GM12878 (cell line): ENCODE results near the gene MSX1. TPM values are rescaled to one million over a fixed set of nuclear protein-coding genes. Genes with fewer than 3 reads are reported as not detected.

ENCODE experiments used
- ATAC-seq: fragments of 200-7000 bp; cut with Tn5 transposase; 3 replicates; pipeline ENCODE4 v1.9.1; 2020; ENCODE audit warnings: mild to moderate bottlenecking, moderate library complexity
- BruUV-seq: library from RNA; stranded (reverse); fragments of 400-500 nt; replicated peaks from 2 replicates; lab custom pipeline; 2021; lab: Mats Ljungman, UMichigan
- CTCF ChIA-PET: fragments of 300-600 bp; sonication (Branson Sonifier 250); formaldehyde crosslinking; extraction: SDS; loops from one replicate; lab custom pipeline; 2021; ENCODE audit warnings: inconsistent platforms; lab: Yijun Ruan, JAX
- POLR2A ChIA-PET: fragments of 350-600 bp; formaldehyde crosslinking; extraction: SDS; loops from one replicate; lab custom pipeline; 2021; ENCODE audit warnings: inconsistent platforms; lab: Charles Lee
- RAD21 ChIA-PET: fragments of 300-600 bp; sonication (Branson Sonifier 250); formaldehyde crosslinking; loops from one replicate; lab custom pipeline; 2023; ENCODE audit warnings: antibody characterized with exemption; ENCODE audit not compliant: unreplicated experiment; lab: Charles Lee
- SMC1A ChIA-PET: fragments of 300-600 bp; sonication (Branson Sonifier 250); formaldehyde crosslinking; loops from one replicate; lab custom pipeline; 2023; ENCODE audit not compliant: unreplicated experiment, uncharacterized antibody; lab: Charles Lee
- DNase-seq: peaks from one replicate; pipeline ENCODE4 v3.0.0-alpha.2; 2011; ENCODE audit warnings: low read depth, low spot score
- FAIRE-seq: peaks from 3 replicates; lab custom pipeline; 2011; peaks lifted over from hg19 to GRCh38; lab: Jason Lieb, UNC
- H2AFZ ChIP-seq: 2 replicates; pipeline ENCODE4 v1.6.0; 2011; ENCODE audit warnings: low read depth, low read length, control low read depth; ENCODE audit not compliant: control insufficient read depth
- H3K27ac ChIP-seq: 2 replicates; pipeline ENCODE4 v1.5.1; 2011; ENCODE audit warnings: control low read depth; ENCODE audit not compliant: control insufficient read depth, insufficient read depth
- H3K27me3 ChIP-seq, 2 experiments: replicated peaks in 1 of 2; 2 replicates each; pipeline versions ENCODE4 v1.6.0 to v1.6.1; 2011; ENCODE audit warnings: low read length in 1 of 2; ENCODE audit not compliant: control insufficient read depth in 2 of 2, insufficient read depth in 2 of 2
- H3K36me3 ChIP-seq, 2 experiments: 2 replicates each; pipeline ENCODE4 v1.5.1; 2011; ENCODE audit warnings: low read length in 1 of 2; ENCODE audit not compliant: control insufficient read depth in 2 of 2, insufficient read depth in 2 of 2
- H3K4me1 ChIP-seq: 2 replicates; pipeline ENCODE4 v1.6.1; 2011; ENCODE audit warnings: mild to moderate bottlenecking, low read length, moderate library complexity, mixed read lengths; ENCODE audit not compliant: control insufficient read depth, insufficient read depth
- H3K4me2 ChIP-seq: 2 replicates; pipeline ENCODE4 v1.6.0; 2011; ENCODE audit warnings: control low read depth; ENCODE audit not compliant: control insufficient read depth, insufficient read depth
- H3K4me3 ChIP-seq: fragments of 200-600 bp; sonication (generic); 2 replicates; pipeline ENCODE4 v1.5.1; 2016
- H3K79me2 ChIP-seq: 2 replicates; pipeline ENCODE4 v1.6.0; 2011; ENCODE audit warnings: low read length; ENCODE audit not compliant: control insufficient read depth, insufficient read depth
- H3K9ac ChIP-seq: 2 replicates; pipeline ENCODE4 v1.8.0; 2011; ENCODE audit warnings: low read length, control low read depth, mixed read lengths; ENCODE audit not compliant: control insufficient read depth, insufficient read depth
- H3K9me3 ChIP-seq: replicated peaks from 3 replicates; pipeline ENCODE4 v1.5.1; 2011; ENCODE audit warnings: mild to moderate bottlenecking, low read length; ENCODE audit not compliant: control insufficient read depth, insufficient read depth
- H4K20me1 ChIP-seq: 2 replicates; pipeline ENCODE4 v1.6.0; 2011; ENCODE audit not compliant: control insufficient read depth, insufficient read depth
- ATF7 ChIP-seq: fragments of 450-650 bp; IDR thresholded peaks from 2 replicates; pipeline ENCODE4 v1.6.1; 2016; ENCODE audit warnings: low read depth, mild to moderate bottlenecking
- BCL11A ChIP-seq: IDR thresholded peaks from 2 replicates; pipeline ENCODE4 v1.6.1; 2011; ENCODE audit warnings: low read depth, low read length
- DPF2 ChIP-seq: fragments of 450-650 bp; IDR thresholded peaks from 2 replicates; pipeline ENCODE4 v1.6.1; 2017; ENCODE audit warnings: mild to moderate bottlenecking
- HCFC1 ChIP-seq: fragments of 150-350 bp; IDR thresholded peaks from 2 replicates; pipeline ENCODE4 v1.6.1; 2014; ENCODE audit warnings: low read length
- JUND ChIP-seq: IDR thresholded peaks from 2 replicates; pipeline ENCODE4 v1.6.1; 2012; ENCODE audit warnings: low read depth, mild to moderate bottlenecking, low read length, improper control_type of control experiment, moderate library complexity
- MEF2B ChIP-seq: fragments of 450-650 bp; IDR thresholded peaks from 2 replicates; pipeline ENCODE4 v1.6.1; 2018; ENCODE audit warnings: mild to moderate bottlenecking, moderate library complexity; ENCODE audit not compliant: partially characterized antibody, poor library complexity, severe bottlenecking
- NR2C2 ChIP-seq: IDR thresholded peaks from 2 replicates; pipeline ENCODE4 v1.6.1; 2011; ENCODE audit warnings: borderline replicate concordance, low read depth; ENCODE audit not compliant: control insufficient read depth, insufficient read length
- RAD51 ChIP-seq: fragments of 450-650 bp; IDR thresholded peaks from 2 replicates; pipeline ENCODE4 v1.6.1; 2016; ENCODE audit warnings: moderate library complexity, mild to moderate bottlenecking, inconsistent platforms
- RB1 ChIP-seq: fragments of 450-650 bp; formaldehyde crosslinking; IDR thresholded peaks from 2 replicates; pipeline ENCODE4 v1.6.1; 2017; ENCODE audit warnings: mild to moderate bottlenecking, borderline replicate concordance
- YY1 ChIP-seq: IDR thresholded peaks from 2 replicates; pipeline ENCODE4 v1.6.1; 2011; ENCODE audit warnings: low read depth, mild to moderate bottlenecking, low read length
- ZNF274 ChIP-seq: IDR thresholded peaks from one replicate; pipeline ENCODE4 v1.8.0; 2011; ENCODE audit not compliant: insufficient read length, insufficient read depth
- ZNF687 ChIP-seq: fragments of 450-650 bp; IDR thresholded peaks from 2 replicates; pipeline ENCODE4 v1.6.1; 2017; ENCODE audit warnings: mild to moderate bottlenecking, moderate library complexity
- WGBS: methylation state at CpG from one replicate; pipeline ENCODE4 v1.1.6; 2016; ENCODE audit warnings: low lambda C conversion rate; ENCODE audit not compliant: insufficient replicate concordance, insufficient coverage; ENCODE audit errors: missing lambda C conversion rate; 5-methylcytosine and 5-hydroxymethylcytosine counted together
- in situ Hi-C: fragments of 300-500 bp; cut with MboI; formaldehyde crosslinking; loops from 9 replicates; pipeline ENCODE4 v1.14.3; 2018; ENCODE audit warnings: mixed read lengths
- intact Hi-C: fragments of 100-400 bp; cut with micrococcal nuclease; formaldehyde crosslinking; loops from one replicate; pipeline ENCODE4 v1.14.2; 2022; ENCODE audit not compliant: unreplicated experiment
- polyA plus RNA-seq, 11 experiments: library from polyadenylated mRNA; depleted of rRNA in 4 of 11; unstranded in 6 of 11; stranded (reverse) in 5 of 11; fragments of >200 nt; fragmentation: Nextera tagmentation in 4 of 11; fragmentation: Illumina TruSeq in 1 of 11; extraction: Ambion mirVana in 4 of 11; extraction: Trizol in 1 of 11; gene quantifications; 1 replicate in 1 of 11; 2 replicates in 10 of 11; pipeline versions ENCODE4 v1.2.1 to v1.2.3, GENCODE V29; 2011 to 2016; ENCODE audit warnings: inconsistent platforms in 2 of 11, missing spikeins in 2 of 11, low read depth in 1 of 11
- total RNA-seq, 4 experiments: library from RNA; depleted of rRNA in 3 of 4; stranded (reverse); fragments of >200 nt in 3 of 4; fragmentation: Illumina TruSeq in 1 of 4; extraction: Trizol in 1 of 4; gene quantifications; 2 replicates each; pipeline versions ENCODE4 v1.2.1 to v1.2.3, GENCODE V29; 2013 to 2021
- TF ChIP-seq, protein P1 (sequence below), 3 experiments: IDR thresholded peaks in 2 of 3; conservative IDR thresholded peaks in 1 of 3; 2 replicates each; pipeline ENCODE4 v1.5.1; 2011; ENCODE audit warnings: low read depth in 3 of 3, low read length in 3 of 3, mild to moderate bottlenecking in 3 of 3, control low read depth in 2 of 3, moderate library complexity in 2 of 3, inconsistent platforms in 1 of 3, mixed read lengths in 1 of 3; ENCODE audit not compliant: control insufficient read depth in 2 of 3, insufficient read depth in 1 of 3; ENCODE audit errors: extremely low read depth in 1 of 3
- TF ChIP-seq, protein P2 (sequence below): fragments of 450-650 bp; IDR thresholded peaks from 2 replicates; pipeline ENCODE4 v1.6.1; 2017; ENCODE audit warnings: mild to moderate bottlenecking, low read depth, inconsistent platforms; ENCODE audit not compliant: poor library complexity, severe bottlenecking

MSX1 gene
- total and polyA plus RNA-seq, 10 of the 15 experiments (the other 5 are each of a cell fraction or from before 2014, with no cell fraction given), result 0.04 to 0.56 (median 0.15) TPM; not detected in 2

DNA sequence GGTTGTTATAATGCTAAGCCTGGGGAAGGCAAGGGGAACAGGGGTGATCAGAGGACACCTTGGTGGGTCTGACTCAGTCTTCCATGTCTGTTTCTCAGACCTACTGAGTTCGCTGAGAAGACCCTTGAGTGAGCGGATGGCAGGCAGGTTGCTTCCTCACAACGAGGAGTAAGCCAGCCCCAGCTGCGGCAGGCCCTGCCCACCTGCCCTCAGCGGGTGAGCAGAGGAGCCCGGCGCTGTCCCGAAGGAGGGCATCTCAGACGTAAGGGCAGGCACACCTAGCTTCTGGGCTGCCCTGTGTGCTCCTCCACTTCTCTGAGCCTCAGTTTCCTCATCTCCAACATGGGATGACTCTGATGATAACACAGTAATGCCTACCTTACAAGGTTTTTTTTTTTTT lies 30.3 kb downstream of the MSX1 start:
- intact Hi-C loops (no loop called here), in situ Hi-C loops (loop anchor here (5.0 kb wide), 1 partner anchor 407 kb away; no protein-coding TSS in a partner anchor)
- ChIA-PET POLR2A (no interaction called here), SMC1A (no interaction called here), RAD21 (no interaction called here), CTCF (no interaction called here)
- no peaks in the 10 kb centered on the region for H3K9me3 ChIP-seq
- no peak overlapping the region for H3K4me2 ChIP-seq
- no TSS peak for BruUV-seq
- 59% methylated on average over 9 of the region's 9 CpGs for WGBS
- DNase-seq (no peak), ATAC-seq (no peak), FAIRE-seq (no peak)
- H3K4me3 ChIP-seq, result no peak overlapping the region
- no peaks in the 10 kb centered on the region for H3K36me3 ChIP-seq
- no peaks in the 10 kb centered on the region for H3K79me2 ChIP-seq
- no peak overlapping the region for H3K9ac ChIP-seq
- H2AFZ ChIP-seq, result no peak overlapping the region
- no peaks in the 10 kb centered on the region for H3K4me1 ChIP-seq
- H4K20me1 ChIP-seq, result no peaks in the 10 kb centered on the region
- H3K27me3 ChIP-seq, result peaks cover 0 to 1% of the 10 kb centered on the region in 2 experiments; a peak in 2 of 4 replicates
- no peak overlapping the region for H3K27ac ChIP-seq
- no peak for TF ChIP-seq ATF7
- no peak for TF ChIP-seq JUND
- TF ChIP-seq DPF2, result no peak
- TF ChIP-seq, protein P1, sequence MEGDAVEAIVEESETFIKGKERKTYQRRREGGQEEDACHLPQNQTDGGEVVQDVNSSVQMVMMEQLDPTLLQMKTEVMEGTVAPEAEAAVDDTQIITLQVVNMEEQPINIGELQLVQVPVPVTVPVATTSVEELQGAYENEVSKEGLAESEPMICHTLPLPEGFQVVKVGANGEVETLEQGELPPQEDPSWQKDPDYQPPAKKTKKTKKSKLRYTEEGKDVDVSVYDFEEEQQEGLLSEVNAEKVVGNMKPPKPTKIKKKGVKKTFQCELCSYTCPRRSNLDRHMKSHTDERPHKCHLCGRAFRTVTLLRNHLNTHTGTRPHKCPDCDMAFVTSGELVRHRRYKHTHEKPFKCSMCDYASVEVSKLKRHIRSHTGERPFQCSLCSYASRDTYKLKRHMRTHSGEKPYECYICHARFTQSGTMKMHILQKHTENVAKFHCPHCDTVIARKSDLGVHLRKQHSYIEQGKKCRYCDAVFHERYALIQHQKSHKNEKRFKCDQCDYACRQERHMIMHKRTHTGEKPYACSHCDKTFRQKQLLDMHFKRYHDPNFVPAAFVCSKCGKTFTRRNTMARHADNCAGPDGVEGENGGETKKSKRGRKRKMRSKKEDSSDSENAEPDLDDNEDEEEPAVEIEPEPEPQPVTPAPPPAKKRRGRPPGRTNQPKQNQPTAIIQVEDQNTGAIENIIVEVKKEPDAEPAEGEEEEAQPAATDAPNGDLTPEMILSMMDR (IDR thresholded peaks at IDR 0.05 in 2 of 3, conservative IDR thresholded peaks at IDR 0.05 in 1 of 3; ENCODE audit: control insufficient read depth in 2 of 3, extremely low read depth in 1 of 3, insufficient read depth in 1 of 3, low read depth in 3 of 3, low read length in 3 of 3), result no peak
- TF ChIP-seq ZNF274, result no peak
- TF ChIP-seq, protein P2, sequence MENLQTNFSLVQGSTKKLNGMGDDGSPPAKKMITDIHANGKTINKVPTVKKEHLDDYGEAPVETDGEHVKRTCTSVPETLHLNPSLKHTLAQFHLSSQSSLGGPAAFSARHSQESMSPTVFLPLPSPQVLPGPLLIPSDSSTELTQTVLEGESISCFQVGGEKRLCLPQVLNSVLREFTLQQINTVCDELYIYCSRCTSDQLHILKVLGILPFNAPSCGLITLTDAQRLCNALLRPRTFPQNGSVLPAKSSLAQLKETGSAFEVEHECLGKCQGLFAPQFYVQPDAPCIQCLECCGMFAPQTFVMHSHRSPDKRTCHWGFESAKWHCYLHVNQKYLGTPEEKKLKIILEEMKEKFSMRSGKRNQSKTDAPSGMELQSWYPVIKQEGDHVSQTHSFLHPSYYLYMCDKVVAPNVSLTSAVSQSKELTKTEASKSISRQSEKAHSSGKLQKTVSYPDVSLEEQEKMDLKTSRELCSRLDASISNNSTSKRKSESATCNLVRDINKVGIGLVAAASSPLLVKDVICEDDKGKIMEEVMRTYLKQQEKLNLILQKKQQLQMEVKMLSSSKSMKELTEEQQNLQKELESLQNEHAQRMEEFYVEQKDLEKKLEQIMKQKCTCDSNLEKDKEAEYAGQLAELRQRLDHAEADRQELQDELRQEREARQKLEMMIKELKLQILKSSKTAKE, result no peak
- no peak for TF ChIP-seq ZNF687
- TF ChIP-seq NR2C2, result no peak
- no peak for TF ChIP-seq RAD51
- no peak for TF ChIP-seq YY1
- no peak for TF ChIP-seq HCFC1
- no peak for TF ChIP-seq BCL11A
- TF ChIP-seq MEF2B, result no peak
- no peak for TF ChIP-seq RB1
